IMR-90 (cell line): Measurements from ENCODE around the gene RASL11B. TPM values are rescaled to one million over a fixed set of nuclear protein-coding genes. Genes with fewer than 3 reads are reported as not detected.
"Not testable (repeated sequence)": the region's sequence is repeated elsewhere in the genome, so short reads cannot be mapped to it uniquely, and the experiment has no call there.

Experiments used
- ATAC-seq: fragments of 200-7000 bp; cut with Tn5 transposase; 2 replicates; pipeline ENCODE4 v1.9.1; 2020; ENCODE audit warnings: low read depth, mild to moderate bottlenecking, moderate library complexity
- BruUV-seq: library from RNA; stranded (reverse); fragments of 400-500 nt; replicated peaks from 2 replicates; lab custom pipeline; 2021; lab: Mats Ljungman, UMichigan
- CTCF ChIA-PET: fragments of 300-600 bp; formaldehyde crosslinking; extraction: SDS; loops from one replicate; lab custom pipeline; 2021; ENCODE audit warnings: antibody characterized with exemption; lab: Yijun Ruan, JAX
- POLR2A ChIA-PET: fragments of 300-600 bp; sonication (Branson Sonifier 250); formaldehyde crosslinking; loops from one replicate; lab custom pipeline; 2022; ENCODE audit warnings: antibody characterized with exemption; ENCODE audit not compliant: unreplicated experiment; lab: Charles Lee
- DNase-seq: peaks from one replicate; pipeline ENCODE4 v3.0.0; 2013
- H2AFZ ChIP-seq: replicated peaks from 2 replicates; pipeline ENCODE3; 2013; ENCODE audit warnings: low read length, mild to moderate bottlenecking; ENCODE audit not compliant: poor library complexity
- H2AK5ac ChIP-seq: 2 replicates; pipeline ENCODE4 v1.6.1; 2013; ENCODE audit warnings: low read depth, low read length, inconsistent platforms
- H2AK9ac ChIP-seq: replicated peaks from 2 replicates; pipeline ENCODE3; 2013; ENCODE audit warnings: mild to moderate bottlenecking, low read depth, low read length, moderate library complexity; ENCODE audit not compliant: poor library complexity
- H2BK120ac ChIP-seq: 2 replicates; pipeline ENCODE4 v1.6.1; 2013; ENCODE audit warnings: low read depth, low read length, inconsistent platforms
- H2BK15ac ChIP-seq: 3 replicates; pipeline ENCODE4 v1.6.1; 2013; ENCODE audit warnings: low read depth, low read length, inconsistent platforms
- H2BK20ac ChIP-seq: 2 replicates; pipeline ENCODE4 v1.6.1; 2013; ENCODE audit warnings: low read depth, mild to moderate bottlenecking, inconsistent platforms, low read length, moderate library complexity
- H2BK5ac ChIP-seq: 2 replicates; pipeline ENCODE4 v1.6.1; 2013; ENCODE audit warnings: mild to moderate bottlenecking, low read depth, low read length, inconsistent platforms; ENCODE audit not compliant: poor library complexity, severe bottlenecking
- H3K14ac ChIP-seq: replicated peaks from 2 replicates; pipeline ENCODE4 v1.6.1; 2013; ENCODE audit warnings: low read depth, low read length, inconsistent platforms
- H3K18ac ChIP-seq: 2 replicates; pipeline ENCODE4 v1.6.1; 2013; ENCODE audit warnings: low read depth, low read length, control low read depth
- H3K23ac ChIP-seq: 2 replicates; pipeline ENCODE4 v1.6.1; 2013; ENCODE audit warnings: low read depth, low read length, inconsistent platforms
- H3K27ac ChIP-seq: 2 replicates; pipeline ENCODE4 v1.5.1; 2013; ENCODE audit warnings: mild to moderate bottlenecking, control low read depth, low read length; ENCODE audit not compliant: insufficient read depth
- H3K27me3 ChIP-seq: 2 replicates; pipeline ENCODE4 v1.6.1; 2013; ENCODE audit warnings: low read length; ENCODE audit not compliant: control insufficient read depth, insufficient read depth
- H3K36me3 ChIP-seq: 2 replicates; pipeline ENCODE4 v1.6.1; 2013; ENCODE audit warnings: low read length, mixed read lengths; ENCODE audit not compliant: control insufficient read depth, insufficient read depth
- H3K4ac ChIP-seq: 2 replicates; pipeline ENCODE4 v1.6.1; 2013; ENCODE audit warnings: low read depth, low read length, inconsistent platforms
- H3K4me1 ChIP-seq: 2 replicates; pipeline ENCODE4 v1.6.1; 2013; ENCODE audit warnings: low read length, mixed read lengths; ENCODE audit not compliant: control insufficient read depth, insufficient read depth
- H3K4me2 ChIP-seq: 2 replicates; pipeline ENCODE4 v1.6.1; 2013; ENCODE audit warnings: low read depth, mild to moderate bottlenecking, control low read depth, low read length, moderate library complexity
- H3K4me3 ChIP-seq: 2 replicates; pipeline ENCODE4 v1.5.1; 2013; ENCODE audit warnings: low read depth, mild to moderate bottlenecking, control low read depth, low read length, moderate library complexity; ENCODE audit not compliant: insufficient read depth
- H3K56ac ChIP-seq: 2 replicates; pipeline ENCODE4 v1.6.1; 2013; ENCODE audit warnings: low read length, inconsistent platforms; ENCODE audit not compliant: insufficient read depth; ENCODE audit errors: extremely low read depth
- H3K79me1 ChIP-seq, 2 experiments: 2 replicates each; pipeline ENCODE4 v1.6.1; 2013; ENCODE audit warnings: low read length in 2 of 2, inconsistent platforms in 1 of 2, low read depth in 1 of 2
- H3K9ac ChIP-seq: 2 replicates; pipeline ENCODE4 v1.6.1; 2013; ENCODE audit warnings: low read depth, low read length, control low read depth
- H3K9me1 ChIP-seq: 2 replicates; pipeline ENCODE4 v1.6.1; 2013; ENCODE audit warnings: low read length, inconsistent platforms; ENCODE audit not compliant: insufficient read depth
- H3K9me3 ChIP-seq: 2 replicates; pipeline ENCODE4 v1.6.1; 2013; ENCODE audit warnings: low read length; ENCODE audit not compliant: control insufficient read depth, insufficient read depth
- H4K20me1 ChIP-seq: 2 replicates; pipeline ENCODE4 v1.6.1; 2013; ENCODE audit warnings: low read length, inconsistent platforms; ENCODE audit not compliant: insufficient read depth
- H4K5ac ChIP-seq: 2 replicates; pipeline ENCODE4 v1.6.1; 2013; ENCODE audit warnings: mild to moderate bottlenecking, low read depth, low read length, control low read depth
- H4K8ac ChIP-seq, 2 experiments: 2 replicates each; pipeline ENCODE4 v1.6.1; 2013; ENCODE audit warnings: low read depth in 2 of 2, low read length in 2 of 2, control low read depth in 1 of 2, inconsistent platforms in 1 of 2
- H4K91ac ChIP-seq: 2 replicates; pipeline ENCODE4 v1.6.1; 2013; ENCODE audit warnings: low read depth, low read length, inconsistent platforms; ENCODE audit not compliant: insufficient read depth
- WGBS, 2 experiments: methylation state at CpG; one replicate each; pipeline versions ENCODE4 v1.1.5 to v1.1.7; 2013; ENCODE audit warnings: missing lambda C conversion rate in 2 of 2; ENCODE audit not compliant: insufficient read length in 1 of 2; ENCODE audit errors: extremely low coverage in 2 of 2; 5-methylcytosine and 5-hydroxymethylcytosine counted together
- dilution Hi-C: fragments of 300-500 bp; cut with HindIII; formaldehyde crosslinking; loops from one replicate; pipeline ENCODE4 v1.14.3; 2018; ENCODE audit warnings: low sequenced_read_pairs; ENCODE audit not compliant: unreplicated experiment
- in situ Hi-C: fragments of 300-500 bp; cut with MboI; formaldehyde crosslinking; loops from 3 replicates; pipeline ENCODE4 v1.14.3; 2019; ENCODE audit warnings: low sequenced_read_pairs, inconsistent platforms, mixed read lengths
- intact Hi-C: fragments of 100-400 bp; cut with micrococcal nuclease; formaldehyde crosslinking; loops from 2 replicates; pipeline ENCODE4 v1.10.0; 2022
- polyA plus RNA-seq, 3 experiments: library from polyadenylated mRNA; depleted of rRNA; stranded (reverse); fragments of >200 nt; gene quantifications; 2 replicates each; pipeline ENCODE4 v1.2.3, GENCODE V29; 2012; ENCODE audit warnings: low replicate concordance in 1 of 3
- total RNA-seq: library from RNA; depleted of rRNA; stranded (reverse); fragments of >200 nt; gene quantifications from 2 replicates; pipeline ENCODE4 v1.2.3, GENCODE V29; 2012

RASL11B gene
- total and polyA plus RNA-seq, 2 of the 4 experiments (the other 2 are of a cell fraction), result 0.18 to 0.31 TPM

GRCh38 chr4:52834641-52835456, 27.3 kb upstream of the RASL11B start:
- H3K79me1 ChIP-seq, H3K36me3 ChIP-seq, ATAC-seq, H3K56ac ChIP-seq, DNase-seq, H2AK9ac ChIP-seq, H3K9ac ChIP-seq, H3K27ac ChIP-seq, in situ Hi-C loops, H3K14ac ChIP-seq, POLR2A ChIA-PET, H2BK120ac ChIP-seq, H4K20me1 ChIP-seq, H4K8ac ChIP-seq, H3K9me3 ChIP-seq, dilution Hi-C loops, H2BK20ac ChIP-seq, BruUV-seq, H3K27me3 ChIP-seq, H4K5ac ChIP-seq, H3K23ac ChIP-seq, H2AK5ac ChIP-seq, H3K18ac ChIP-seq, H3K4ac ChIP-seq, H4K91ac ChIP-seq, H2AFZ ChIP-seq, H3K4me3 ChIP-seq, H3K4me2 ChIP-seq, intact Hi-C loops, H2BK5ac ChIP-seq: not testable (repeated sequence)
- CTCF ChIA-PET, result interaction anchor here (0.8 kb wide), 1 partner anchor 18 kb away, joined by 3 read pairs; no protein-coding TSS in a partner anchor
- Histone ChIP-seq H2BK15ac (0 out of 3 replicates have a peak overlapping the region, but pooled peaks have one; percentile 21), H3K4me1 (peaks cover 11% of the 10 kb centered on the region), H3K9me1 (peaks cover 10% of the 10 kb centered on the region)
- WGBS, 2 experiments, result 100% methylated on average over 2 of the region's 8 CpGs; no CpG with 5 or more reads in 1 of the 2 experiments
